ENCODE data around the gene UBAP2L.

GRCh38 chr1:154218545-154218944 lies 2.2 kb upstream of the UBAP2L start:
- TF ChIP-seq CTCF (IDR thresholded peaks at IDR 0.05), result no peak
- TF ChIP-seq POLR2A (IDR thresholded peaks at IDR 0.05), result no peak

Data from lower leg skin (tissue), 3 donors.